Neural crest cell (in vitro differentiated cells): ENCODE results near the gene PEX10. TPM values are rescaled to one million over a fixed set of nuclear protein-coding genes. Genes with fewer than 3 reads are reported as not detected.

Experiments used
- DNase-seq: peaks from one replicate; pipeline ENCODE4 v3.0.0; 2021; ENCODE audit warnings: low read depth, mixed read lengths, low spot score
- H3K27ac Mint-ChIP-seq: one replicate; pipeline ENCODE4 v1.8.0; 2021; ENCODE audit warnings: mild to moderate bottlenecking, mixed read lengths; ENCODE audit not compliant: unreplicated experiment
- H3K27me3 Mint-ChIP-seq: 2 replicates; pipeline ENCODE4 v1.8.0; 2021; ENCODE audit warnings: low read depth, mild to moderate bottlenecking, mixed read lengths
- H3K36me3 Mint-ChIP-seq: 2 replicates; pipeline ENCODE4 v1.8.0; 2021; ENCODE audit warnings: low read depth, mild to moderate bottlenecking, mixed read lengths
- H3K4me1 Mint-ChIP-seq: 2 replicates; pipeline ENCODE4 v1.8.0; 2021; ENCODE audit warnings: mixed read lengths
- H3K4me3 Mint-ChIP-seq: one replicate; pipeline ENCODE4 v1.8.0; 2021; ENCODE audit warnings: mild to moderate bottlenecking, mixed read lengths
- H3K9me3 Mint-ChIP-seq: 2 replicates; pipeline ENCODE4 v1.8.0; 2021; ENCODE audit warnings: mixed read lengths
- total RNA-seq: library from RNA; stranded (reverse); gene quantifications from 2 replicates; pipeline ENCODE4 v1.2.1, GENCODE V29; 2021
- TF ChIP-seq, protein P1 (sequence below): fragments of 200-600 bp; sonication (generic); conservative IDR thresholded peaks from 2 replicates; pipeline ENCODE4 v1.5.0; 2021; ENCODE audit warnings: antibody characterized with exemption, mild to moderate bottlenecking

The PEX10 gene
- total RNA-seq, 1 donor from 2014 or later, result 31.2 TPM

DNA sequence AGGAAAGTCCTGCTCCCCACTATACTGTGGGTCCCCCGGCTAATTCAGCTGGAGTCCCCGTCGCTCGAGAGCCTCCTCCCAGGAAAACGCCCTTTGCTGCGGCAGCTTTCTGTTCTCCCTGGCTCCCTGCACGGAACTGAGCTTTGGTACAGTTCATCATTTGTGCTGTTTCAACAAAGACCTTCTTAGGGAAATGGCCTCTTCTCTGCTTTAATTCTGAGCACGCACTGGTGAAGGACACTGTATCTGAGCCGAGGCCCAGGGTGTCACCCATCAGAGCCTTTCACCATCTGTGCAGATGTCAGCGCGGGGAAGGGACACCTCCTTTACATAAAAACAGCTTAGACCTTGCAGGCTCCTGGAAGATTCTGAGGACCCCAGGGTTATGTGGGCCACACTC is 13.5 kb upstream of the PEX10 start:
- H3K4me1 Mint-ChIP-seq, result no peaks in the 10 kb centered on the region
- H3K4me3 Mint-ChIP-seq, result no peak overlapping the region
- H3K27ac Mint-ChIP-seq, result no peak overlapping the region
- H3K9me3 Mint-ChIP-seq, result no peaks in the 10 kb centered on the region
- no peaks in the 10 kb centered on the region for H3K36me3 Mint-ChIP-seq
- DNase-seq, result no peak
- H3K27me3 Mint-ChIP-seq, result no peaks in the 10 kb centered on the region
- TF ChIP-seq, protein P1, sequence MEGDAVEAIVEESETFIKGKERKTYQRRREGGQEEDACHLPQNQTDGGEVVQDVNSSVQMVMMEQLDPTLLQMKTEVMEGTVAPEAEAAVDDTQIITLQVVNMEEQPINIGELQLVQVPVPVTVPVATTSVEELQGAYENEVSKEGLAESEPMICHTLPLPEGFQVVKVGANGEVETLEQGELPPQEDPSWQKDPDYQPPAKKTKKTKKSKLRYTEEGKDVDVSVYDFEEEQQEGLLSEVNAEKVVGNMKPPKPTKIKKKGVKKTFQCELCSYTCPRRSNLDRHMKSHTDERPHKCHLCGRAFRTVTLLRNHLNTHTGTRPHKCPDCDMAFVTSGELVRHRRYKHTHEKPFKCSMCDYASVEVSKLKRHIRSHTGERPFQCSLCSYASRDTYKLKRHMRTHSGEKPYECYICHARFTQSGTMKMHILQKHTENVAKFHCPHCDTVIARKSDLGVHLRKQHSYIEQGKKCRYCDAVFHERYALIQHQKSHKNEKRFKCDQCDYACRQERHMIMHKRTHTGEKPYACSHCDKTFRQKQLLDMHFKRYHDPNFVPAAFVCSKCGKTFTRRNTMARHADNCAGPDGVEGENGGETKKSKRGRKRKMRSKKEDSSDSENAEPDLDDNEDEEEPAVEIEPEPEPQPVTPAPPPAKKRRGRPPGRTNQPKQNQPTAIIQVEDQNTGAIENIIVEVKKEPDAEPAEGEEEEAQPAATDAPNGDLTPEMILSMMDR, result no peak

DNA sequence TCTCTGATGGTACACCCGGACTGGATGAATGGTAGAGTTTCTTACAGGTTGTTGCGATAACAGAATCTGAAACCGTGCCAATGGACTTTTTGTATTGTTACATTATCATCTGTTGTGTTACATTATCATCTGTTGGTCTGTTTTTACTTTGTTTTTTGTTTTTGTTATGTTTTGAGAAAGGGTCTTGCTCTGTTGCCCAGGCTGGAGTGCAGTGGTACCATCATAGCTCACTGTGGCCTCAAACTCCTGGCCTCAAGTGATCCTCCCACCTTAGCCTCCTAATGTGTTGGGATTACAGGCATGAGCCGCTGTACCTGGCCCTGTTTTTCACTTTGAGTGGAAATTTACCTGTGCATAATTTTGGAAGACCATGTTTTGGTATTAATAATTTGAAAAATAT is 10.2 kb upstream of the PEX10 start:
- Mint-ChIP-seq H3K4me3 (no peak overlapping the region), H3K27ac (peak overlapping the region; percentile 19), H3K27me3 (peaks cover 7% of the 10 kb centered on the region), H3K4me1 (no peaks in the 10 kb centered on the region), H3K36me3 (no peaks in the 10 kb centered on the region), H3K9me3 (no peaks in the 10 kb centered on the region)
- DNase-seq, result no peak
- TF ChIP-seq, protein P1, result no peak

DNA sequence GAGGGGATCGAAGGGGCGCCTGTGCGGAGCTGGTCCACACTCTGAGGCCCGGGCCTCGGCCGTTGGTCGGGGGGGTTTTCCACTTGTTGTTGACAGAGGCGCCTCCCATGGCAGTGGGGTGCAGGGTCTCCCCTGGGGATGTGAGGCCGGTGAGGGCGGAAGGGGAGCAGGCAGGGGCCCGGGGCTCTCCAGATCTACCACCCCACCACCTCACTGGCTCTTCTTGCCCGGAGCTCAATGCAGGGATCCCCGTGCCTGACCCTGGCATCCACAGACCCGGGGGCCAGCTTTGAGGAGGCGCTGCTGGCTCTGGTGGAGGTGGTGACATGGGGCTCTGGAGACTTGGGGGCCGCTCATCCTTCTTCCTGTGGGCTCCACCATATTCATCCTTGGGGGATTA is 7.1 kb upstream of the PEX10 start:
- DNase-seq, result no peak
- no peak overlapping the region for H3K4me3 Mint-ChIP-seq
- H3K9me3 Mint-ChIP-seq, result no peaks in the 10 kb centered on the region
- TF ChIP-seq, protein P1, result no peak
- H3K27ac Mint-ChIP-seq, result no peak overlapping the region
- no peaks in the 10 kb centered on the region for H3K36me3 Mint-ChIP-seq
- H3K27me3 Mint-ChIP-seq, result peaks cover 16% of the 10 kb centered on the region
- H3K4me1 Mint-ChIP-seq, result peaks cover 3% of the 10 kb centered on the region

DNA sequence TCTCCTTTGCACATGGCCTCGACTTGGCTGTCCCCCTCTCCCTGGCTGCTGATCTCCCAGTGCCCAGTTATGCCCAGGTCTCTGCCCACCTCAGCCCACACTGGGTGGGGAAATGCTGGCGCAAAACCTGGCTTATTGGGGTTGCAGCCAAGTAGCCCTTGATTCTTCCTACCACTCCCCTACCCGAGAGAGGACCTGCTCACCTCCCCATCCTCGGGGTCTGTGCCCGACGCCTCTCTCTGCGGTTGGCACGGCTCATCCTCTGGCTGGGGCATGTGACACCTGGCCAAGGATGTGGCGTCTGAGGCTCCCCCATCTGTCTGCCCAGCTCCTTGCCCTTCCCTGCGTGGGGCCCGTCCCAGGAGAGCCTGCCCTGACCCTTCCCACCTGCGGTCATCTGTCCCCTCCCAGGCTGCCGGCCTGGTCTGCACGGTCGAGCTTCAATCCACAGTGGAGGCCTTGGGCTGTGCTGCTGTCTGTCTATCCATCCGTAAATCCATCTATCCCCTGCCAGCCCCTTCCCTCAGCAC is 6.5 kb upstream of the PEX10 start:
- H3K27ac Mint-ChIP-seq, result no peak overlapping the region
- no peaks in the 10 kb centered on the region for H3K36me3 Mint-ChIP-seq
- H3K4me3 Mint-ChIP-seq, result no peak overlapping the region
- TF ChIP-seq, protein P1, result no peak
- no peaks in the 10 kb centered on the region for H3K9me3 Mint-ChIP-seq
- peaks cover 19% of the 10 kb centered on the region for H3K27me3 Mint-ChIP-seq
- DNase-seq, result no peak
- peaks cover 8% of the 10 kb centered on the region for H3K4me1 Mint-ChIP-seq

DNA sequence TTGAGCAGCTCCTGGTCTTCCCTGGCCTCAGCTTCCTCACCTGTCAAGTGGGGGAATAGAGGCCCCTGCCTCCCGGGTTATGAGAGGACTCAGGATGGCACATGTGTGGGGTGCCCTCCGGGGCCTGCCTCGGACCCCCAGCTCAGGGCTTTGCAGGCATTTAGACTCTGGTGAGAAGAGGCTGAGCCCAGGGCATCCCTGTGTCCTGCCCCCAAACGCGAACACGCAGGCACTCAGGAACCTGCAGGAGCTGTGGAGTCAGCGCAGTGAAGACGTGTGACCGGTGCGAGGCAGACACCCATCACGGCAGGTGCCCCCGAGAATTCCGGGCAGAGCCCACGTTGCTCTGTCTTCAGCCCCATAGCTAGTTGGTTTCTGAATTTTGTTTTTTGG is 5.5 kb upstream of the PEX10 start:
- TF ChIP-seq, protein P1, result no peak
- no peak for DNase-seq
- Mint-ChIP-seq H3K4me3 (no peak overlapping the region), H3K4me1 (peaks cover 9% of the 10 kb centered on the region), H3K27me3 (peaks cover 19% of the 10 kb centered on the region), H3K36me3 (no peaks in the 10 kb centered on the region), H3K9me3 (no peaks in the 10 kb centered on the region), H3K27ac (no peak overlapping the region)
